ENCODE results near the gene SCAPER. TPM values are rescaled to one million over a fixed set of nuclear protein-coding genes. Genes with fewer than 3 reads are reported as not detected.

Gene SCAPER
- total and polyA plus RNA-seq, 2 donors (not counting 1 experiment from before 2014, with no cell fraction given): 8.3 to 61.6 TPM

- H3K4me3 Mint-ChIP-seq: no peak overlapping the region
- DNase-seq (no peak), ATAC-seq (ENCODE audit: low read depth) (no peak)
- H3K79me2 ChIP-seq (ENCODE audit: control insufficient read depth, insufficient read depth, low read length): no peaks in the 10 kb centered on the region
- H3K27ac Mint-ChIP-seq: no peak overlapping the region
- H3K27ac ChIP-seq (ENCODE audit: low read length in 2 of 2): no peak overlapping the region
- H2AFZ ChIP-seq (ENCODE audit: insufficient read depth, low read depth, low read length, poor library complexity, severe bottlenecking): no peak overlapping the region
- intact Hi-C loops (cut with micrococcal nuclease): no loop called here
- H3K4me1 Mint-ChIP-seq: no peaks in the 10 kb centered on the region
- no peak overlapping the region for H3K4me3 ChIP-seq (ENCODE audit: control extremely low read depth in 1 of 5, extremely low read depth in 1 of 5, insufficient read depth in 1 of 5, low read depth in 2 of 5, low read length in 4 of 5)
- POLR2A ChIA-PET: no interaction called here
- no peaks in the 10 kb centered on the region for H3K9me3 Mint-ChIP-seq (ENCODE audit: insufficient read depth)
- TF ChIP-seq CTCF (IDR thresholded peaks at IDR 0.05): no peak
- H3K36me3 ChIP-seq (replicated peaks in 1 of 2; ENCODE audit: control extremely low read depth in 1 of 2, control insufficient read depth in 1 of 2, extremely low read depth in 1 of 2, insufficient read depth in 2 of 2, low read length in 1 of 2): no peaks in the 10 kb centered on the region
- no peak overlapping the region for H3K9ac ChIP-seq (ENCODE audit: low read length)
- no CpG with 5 or more reads among the region's 3 CpGs for WGBS (ENCODE audit: insufficient coverage)
- H4K20me1 ChIP-seq (ENCODE audit: control insufficient read depth, insufficient read depth, low read length, poor library complexity, severe bottlenecking): no peaks in the 10 kb centered on the region
- H3K4me2 ChIP-seq (replicated peaks; ENCODE audit: low read depth, low read length, poor library complexity, severe bottlenecking): no peak overlapping the region
- H3K4me1 ChIP-seq (ENCODE audit: control insufficient read depth in 2 of 2, insufficient read depth in 2 of 2, low read length in 2 of 2): no peaks in the 10 kb centered on the region
- no peaks in the 10 kb centered on the region for H3K9me3 ChIP-seq (ENCODE audit: control extremely low read depth in 1 of 3, control insufficient read depth in 2 of 3, insufficient read depth in 1 of 3, low read length in 2 of 3)
- no peaks in the 10 kb centered on the region for H3K27me3 Mint-ChIP-seq
- CTCF ChIA-PET: no interaction called here
- no peaks in the 10 kb centered on the region for H3K27me3 ChIP-seq (replicated peaks in 1 of 4; ENCODE audit: control extremely low read depth in 1 of 4, control insufficient read depth in 3 of 4, insufficient read depth in 4 of 4, low read length in 3 of 4)
Measured at GRCh38 chr15:76440441-76440840, 464.7 kb downstream of the SCAPER start.

GRCh38 chr15:76439542-76439941 lies 465.6 kb downstream of the SCAPER start:
- Histone ChIP-seq H3K27ac (ENCODE audit: low read length in 2 of 2) (no peak overlapping the region), H3K4me2 (replicated peaks; ENCODE audit: low read depth, low read length, poor library complexity, severe bottlenecking) (no peak overlapping the region), H3K9me3 (ENCODE audit: control extremely low read depth in 1 of 3, control insufficient read depth in 2 of 3, insufficient read depth in 1 of 3, low read length in 2 of 3) (no peaks in the 10 kb centered on the region), H3K4me3 (ENCODE audit: control extremely low read depth in 1 of 5, extremely low read depth in 1 of 5, insufficient read depth in 1 of 5, low read depth in 2 of 5, low read length in 4 of 5) (no peak overlapping the region), H3K36me3 (replicated peaks in 1 of 2; ENCODE audit: control extremely low read depth in 1 of 2, control insufficient read depth in 1 of 2, extremely low read depth in 1 of 2, insufficient read depth in 2 of 2, low read length in 1 of 2) (no peaks in the 10 kb centered on the region), H2AFZ (ENCODE audit: insufficient read depth, low read depth, low read length, poor library complexity, severe bottlenecking) (no peak overlapping the region), H3K27me3 (replicated peaks in 1 of 4; ENCODE audit: control extremely low read depth in 1 of 4, control insufficient read depth in 3 of 4, insufficient read depth in 4 of 4, low read length in 3 of 4) (no peaks in the 10 kb centered on the region), H4K20me1 (ENCODE audit: control insufficient read depth, insufficient read depth, low read length, poor library complexity, severe bottlenecking) (no peaks in the 10 kb centered on the region), H3K9ac (ENCODE audit: low read length) (no peak overlapping the region), H3K4me1 (ENCODE audit: control insufficient read depth in 2 of 2, insufficient read depth in 2 of 2, low read length in 2 of 2) (no peaks in the 10 kb centered on the region), H3K79me2 (ENCODE audit: control insufficient read depth, insufficient read depth, low read length) (no peaks in the 10 kb centered on the region)
- POLR2A ChIA-PET: no interaction called here
- CTCF ChIA-PET: no interaction called here
- DNase-seq: no peak
- intact Hi-C loops (cut with micrococcal nuclease): no loop called here
- Mint-ChIP-seq H3K4me3 (no peak overlapping the region), H3K27me3 (no peaks in the 10 kb centered on the region), H3K4me1 (no peaks in the 10 kb centered on the region), H3K27ac (no peak overlapping the region), H3K9me3 (ENCODE audit: insufficient read depth) (no peaks in the 10 kb centered on the region)
- TF ChIP-seq EZH2 (IDR thresholded peaks at IDR 0.05; ENCODE audit: borderline replicate concordance, insufficient read depth, low read depth, low read length, poor library complexity, severe bottlenecking) (no peak), CTCF (IDR thresholded peaks at IDR 0.05) (no peak)
- no peak for ATAC-seq (ENCODE audit: low read depth)
